CD14-positive monocyte (primary cell): ENCODE results near the gene DKK2. TPM values are rescaled to one million over a fixed set of nuclear protein-coding genes. Genes with fewer than 3 reads are reported as not detected.

Source experiments
- DNase-seq, 3 donors: peaks; one replicate each; pipeline ENCODE4 v3.0.0-alpha.2; 2011 to 2022
- H2AFZ ChIP-seq: 2 replicates; pipeline ENCODE4 v1.6.0; 2012; ENCODE audit warnings: mild to moderate bottlenecking, low read depth, low read length, inconsistent platforms; ENCODE audit not compliant: insufficient read depth, poor library complexity, severe bottlenecking
- H3K27ac ChIP-seq, 2 donors: 1 replicate in 1 of 2; 2 replicates in 1 of 2; pipeline ENCODE4 v1.5.1; 2012 to 2013; ENCODE audit warnings: low read length in 2 of 2, control low read depth in 1 of 2, inconsistent platforms in 1 of 2, low read depth in 1 of 2, mild to moderate bottlenecking in 1 of 2
- H3K27me3 ChIP-seq, 2 donors: one replicate each; pipeline versions ENCODE4 v1.6.0 to v1.6.1; 2011 to 2013; ENCODE audit warnings: low read length in 2 of 2; ENCODE audit not compliant: control insufficient read depth in 2 of 2, insufficient read depth in 2 of 2
- H3K36me3 ChIP-seq, 2 donors: replicated peaks in 1 of 2; 1 replicate in 1 of 2; 2 replicates in 1 of 2; pipeline versions ENCODE4 v1.5.1 to v1.6.1; 2012 to 2013; ENCODE audit warnings: low read length in 2 of 2, control low read depth in 1 of 2, inconsistent platforms in 1 of 2, mild to moderate bottlenecking in 1 of 2; ENCODE audit not compliant: insufficient read depth in 2 of 2, control insufficient read depth in 1 of 2
- H3K4me1 ChIP-seq, 2 donors: 1 replicate in 1 of 2; 2 replicates in 1 of 2; pipeline versions ENCODE4 v1.5.1 to v1.6.1; 2012 to 2013; ENCODE audit warnings: low read length in 2 of 2, control low read depth in 1 of 2, inconsistent platforms in 1 of 2, mild to moderate bottlenecking in 1 of 2, moderate library complexity in 1 of 2; ENCODE audit not compliant: insufficient read depth in 2 of 2, control insufficient read depth in 1 of 2
- H3K4me2 ChIP-seq: replicated peaks from 2 replicates; pipeline ENCODE3; 2012; ENCODE audit warnings: low read length, moderate library complexity, mild to moderate bottlenecking; ENCODE audit not compliant: poor library complexity, severe bottlenecking; ENCODE audit errors: extremely low read depth
- H3K4me3 ChIP-seq, 3 experiments: fragments of 200-600 bp in 1 of 3; sonication (generic) in 1 of 3; replicated peaks in 1 of 3; 1 replicate in 2 of 3; 2 replicates in 1 of 3; pipeline ENCODE4 v1.5.1; 2011 to 2013; ENCODE audit warnings: low read length in 3 of 3, mild to moderate bottlenecking in 3 of 3, control low read depth in 2 of 3, low read depth in 2 of 3, inconsistent platforms in 1 of 3, moderate library complexity in 1 of 3
- H3K79me2 ChIP-seq: 2 replicates; pipeline ENCODE4 v1.6.0; 2012; ENCODE audit warnings: mild to moderate bottlenecking, control low read depth, inconsistent platforms, low read length, moderate library complexity; ENCODE audit not compliant: insufficient read depth
- H3K9ac ChIP-seq: 2 replicates; pipeline ENCODE4 v1.6.0; 2017; ENCODE audit warnings: low read length, mild to moderate bottlenecking; ENCODE audit not compliant: insufficient read depth, poor library complexity, severe bottlenecking
- H3K9me3 ChIP-seq, 2 donors: replicated peaks in 1 of 2; 1 replicate in 1 of 2; 2 replicates in 1 of 2; pipeline versions ENCODE4 v1.5.1 to v1.6.1; 2012 to 2013; ENCODE audit warnings: low read length in 2 of 2, control low read depth in 1 of 2; ENCODE audit not compliant: control insufficient read depth in 1 of 2, insufficient read depth in 1 of 2
- H4K20me1 ChIP-seq: 2 replicates; pipeline ENCODE4 v1.6.0; 2012; ENCODE audit warnings: mild to moderate bottlenecking, low read length, control low read depth, moderate library complexity; ENCODE audit not compliant: insufficient read depth
- H3K27ac Mint-ChIP-seq, 7 donors: one replicate each; pipeline ENCODE4 v1.8.0; 2020; ENCODE audit warnings: mild to moderate bottlenecking in 7 of 7, mixed read lengths in 7 of 7, moderate library complexity in 6 of 7, inconsistent platforms in 2 of 7
- H3K27me3 Mint-ChIP-seq, 3 donors: one replicate each; pipeline ENCODE4 v1.8.0; 2021 to 2022; ENCODE audit warnings: low read depth in 3 of 3, mild to moderate bottlenecking in 3 of 3, mixed read lengths in 3 of 3, moderate library complexity in 3 of 3, inconsistent platforms in 1 of 3
- H3K36me3 Mint-ChIP-seq, 2 donors: one replicate each; pipeline ENCODE4 v1.8.0; 2020; ENCODE audit warnings: mixed read lengths in 2 of 2, inconsistent platforms in 1 of 2, mild to moderate bottlenecking in 1 of 2
- H3K4me1 Mint-ChIP-seq: one replicate; pipeline ENCODE4 v1.8.0; 2020; ENCODE audit warnings: mild to moderate bottlenecking, mixed read lengths
- H3K4me3 Mint-ChIP-seq, 2 donors: one replicate each; pipeline ENCODE4 v1.8.0; 2020; ENCODE audit warnings: mild to moderate bottlenecking in 2 of 2, mixed read lengths in 2 of 2, moderate library complexity in 1 of 2
- H3K9me3 Mint-ChIP-seq, 7 donors: one replicate each; pipeline ENCODE4 v1.8.0; 2020 to 2022; ENCODE audit warnings: mixed read lengths in 7 of 7, mild to moderate bottlenecking in 6 of 7, moderate library complexity in 6 of 7, inconsistent platforms in 2 of 7
- WGBS: methylation state at CpG from one replicate; pipeline ENCODE4 v1.1.5; 2013; ENCODE audit warnings: missing lambda C conversion rate; ENCODE audit not compliant: insufficient coverage; 5-methylcytosine and 5-hydroxymethylcytosine counted together
- intact Hi-C, 2 donors: fragments of 100-400 bp; cut with micrococcal nuclease; formaldehyde crosslinking; loops; one replicate each; pipeline versions ENCODE4 v1.15.0 to v1.15.1; 2023
- polyA plus RNA-seq, 3 donors: library from polyadenylated mRNA; depleted of rRNA in 1 of 3; unstranded in 2 of 3; stranded (reverse) in 1 of 3; fragments of 300-500 nt in 2 of 3; fragments of >200 nt in 1 of 3; fragmentation: Illumina TruSeq in 2 of 3; gene quantifications; 1 replicate in 2 of 3; 2 replicates in 1 of 3; pipeline ENCODE4 v1.2.3, GENCODE V29; 2012 to 2021
- TF ChIP-seq, protein P1 (sequence below): fragments of 200-600 bp; IDR thresholded peaks from one replicate; pipeline ENCODE4 v1.8.0; 2022; ENCODE audit warnings: antibody characterized with exemption, mild to moderate bottlenecking

Gene DKK2
- polyA plus RNA-seq, 3 donors: not detected

GRCh38 chr4:106967892-106968291 lies 68.2 kb downstream of the DKK2 start:
- intact Hi-C loops: no loop called here
- Mint-ChIP-seq H3K27me3 (peaks cover 0 to 1% (median 1%) of the 10 kb centered on the region in 3 donors), H3K9me3 (peaks cover 0 to 4% (median 2%) of the 10 kb centered on the region in 7 donors), H3K4me3 (no peak overlapping the region), H3K36me3 (no peaks in the 10 kb centered on the region), H3K4me1 (no peaks in the 10 kb centered on the region), H3K27ac (no peak overlapping the region)
- Histone ChIP-seq H4K20me1 (no peaks in the 10 kb centered on the region), H3K79me2 (no peaks in the 10 kb centered on the region), H3K36me3 (no peaks in the 10 kb centered on the region), H2AFZ (no peak overlapping the region), H3K4me3 (no peak overlapping the region), H3K9me3 (no peaks in the 10 kb centered on the region), H3K4me1 (no peaks in the 10 kb centered on the region), H3K4me2 (no peak overlapping the region), H3K27ac (no peak overlapping the region), H3K27me3 (no peaks in the 10 kb centered on the region), H3K9ac (no peak overlapping the region)
- no peak for DNase-seq
- WGBS: 69% methylated on average over 1 of the region's 2 CpGs
- TF ChIP-seq, protein P1, sequence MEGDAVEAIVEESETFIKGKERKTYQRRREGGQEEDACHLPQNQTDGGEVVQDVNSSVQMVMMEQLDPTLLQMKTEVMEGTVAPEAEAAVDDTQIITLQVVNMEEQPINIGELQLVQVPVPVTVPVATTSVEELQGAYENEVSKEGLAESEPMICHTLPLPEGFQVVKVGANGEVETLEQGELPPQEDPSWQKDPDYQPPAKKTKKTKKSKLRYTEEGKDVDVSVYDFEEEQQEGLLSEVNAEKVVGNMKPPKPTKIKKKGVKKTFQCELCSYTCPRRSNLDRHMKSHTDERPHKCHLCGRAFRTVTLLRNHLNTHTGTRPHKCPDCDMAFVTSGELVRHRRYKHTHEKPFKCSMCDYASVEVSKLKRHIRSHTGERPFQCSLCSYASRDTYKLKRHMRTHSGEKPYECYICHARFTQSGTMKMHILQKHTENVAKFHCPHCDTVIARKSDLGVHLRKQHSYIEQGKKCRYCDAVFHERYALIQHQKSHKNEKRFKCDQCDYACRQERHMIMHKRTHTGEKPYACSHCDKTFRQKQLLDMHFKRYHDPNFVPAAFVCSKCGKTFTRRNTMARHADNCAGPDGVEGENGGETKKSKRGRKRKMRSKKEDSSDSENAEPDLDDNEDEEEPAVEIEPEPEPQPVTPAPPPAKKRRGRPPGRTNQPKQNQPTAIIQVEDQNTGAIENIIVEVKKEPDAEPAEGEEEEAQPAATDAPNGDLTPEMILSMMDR: no peak

GRCh38 chr4:106953036-106953705 lies 82.9 kb downstream of the DKK2 start:
- Mint-ChIP-seq H3K36me3 (no peaks in the 10 kb centered on the region), H3K27ac (no peak overlapping the region), H3K27me3 (peaks cover 0 to 2% (median 0%) of the 10 kb centered on the region in 3 donors), H3K4me1 (no peaks in the 10 kb centered on the region), H3K9me3 (peaks cover 0 to 6% (median 2%) of the 10 kb centered on the region in 7 donors), H3K4me3 (no peak overlapping the region)
- TF ChIP-seq, protein P1: no peak
- Histone ChIP-seq H4K20me1 (no peaks in the 10 kb centered on the region), H3K9ac (no peak overlapping the region), H3K36me3 (no peaks in the 10 kb centered on the region), H3K9me3 (no peaks in the 10 kb centered on the region), H3K27me3 (no peaks in the 10 kb centered on the region), H3K4me2 (no peak overlapping the region), H3K79me2 (no peaks in the 10 kb centered on the region), H3K27ac (no peak overlapping the region), H2AFZ (no peak overlapping the region), H3K4me3 (no peak overlapping the region), H3K4me1 (no peaks in the 10 kb centered on the region)
- intact Hi-C loops: no loop called here
- DNase-seq: no peak
- WGBS: no CpG with 5 or more reads among the region's 3 CpGs
